Amygdala (tissue), 56 donors: ENCODE data around the gene GEMIN5.
"Not testable (repeated sequence)": the region's sequence is repeated elsewhere in the genome, so short reads cannot be mapped to it uniquely, and the experiment has no call there.

Experiments used
- DNase-seq, 56 donors: peaks; one replicate each; lab custom pipeline; 2025; lab: John Stamatoyannopoulos, UW

Gene GEMIN5

GRCh38 chr5:154943527-154943926, 5.5 kb upstream of the GEMIN5 start:
- no peak for DNase-seq

GRCh38 chr5:154940772-154941620, 3.0 kb upstream of the GEMIN5 start, which contains the start of gene MRPL22:
Gene MRPL22, plus strand, starts transcription at chr5:154941073. Its CDS starts 38 bp downstream, at chr5:154941111.
- DNase-seq, result peak; percentile 43 to 94 (median 81)

- no peak for DNase-seq
Measured at GRCh38 chr5:154940375-154940771, 2.4 kb upstream of the GEMIN5 start.

GRCh38 chr5:154939387-154939786, 1.4 kb upstream of the GEMIN5 start:
- DNase-seq, result not testable (repeated sequence)

GRCh38 chr5:154937186-154937717, 759 bp downstream of the GEMIN5 start:
- no peak for DNase-seq

- no peak for DNase-seq
Measured at GRCh38 chr5:154934881-154935280, 3.1 kb downstream of the GEMIN5 start.

- no peak for DNase-seq
Measured at GRCh38 chr5:154933537-154933936, 4.5 kb downstream of the GEMIN5 start.

- DNase-seq, result no peak
Measured at GRCh38 chr5:154923441-154924430, 14.3 kb downstream of the GEMIN5 start.

- peak in 1 of 56 donors; percentile 6 for DNase-seq
Measured at GRCh38 chr5:154917757-154918156, 20.3 kb downstream of the GEMIN5 start.

GRCh38 chr5:154916874-154917273, 21.1 kb downstream of the GEMIN5 start:
- no peak for DNase-seq

- not testable (repeated sequence) for DNase-seq
Measured at GRCh38 chr5:154905601-154906000, 32.4 kb downstream of the GEMIN5 start.

GRCh38 chr5:154901913-154902312, 36.1 kb downstream of the GEMIN5 start:
- DNase-seq, result no peak

- no peak for DNase-seq
Measured at GRCh38 chr5:154901276-154901675, 36.7 kb downstream of the GEMIN5 start.

GRCh38 chr5:154900066-154900465, 37.9 kb downstream of the GEMIN5 start:
- DNase-seq, result no peak

- no peak for DNase-seq
Measured at GRCh38 chr5:154899151-154899816, 38.7 kb downstream of the GEMIN5 start.

- peak in 4 of 56 donors; percentile 2 to 8 (median 6) for DNase-seq
Measured at GRCh38 chr5:154898210-154898609, 39.8 kb downstream of the GEMIN5 start.

- DNase-seq, result no peak
Measured at GRCh38 chr5:154896562-154897165, 41.3 kb downstream of the GEMIN5 start.

- no peak for DNase-seq
Measured at GRCh38 chr5:154895606-154896561, 42.1 kb downstream of the GEMIN5 start.

- DNase-seq, result no peak
Measured at GRCh38 chr5:154893381-154893780, 44.6 kb downstream of the GEMIN5 start.
